B cell (primary cell): ENCODE data around the gene ANGPT4. TPM values are rescaled to one million over a fixed set of nuclear protein-coding genes. Genes with fewer than 3 reads are reported as not detected.

Experiments
- ATAC-seq: fragments of 200-7000 bp; cut with Tn5 transposase; one replicate; pipeline ENCODE4 v1.10.0; 2021; ENCODE audit warnings: low read depth, mild to moderate bottlenecking, moderate number of reproducible peaks, moderate library complexity
- CTCF ChIA-PET: fragments of 350-600 bp; sonication (Branson Sonifier 250); formaldehyde crosslinking; loops from one replicate; lab custom pipeline; 2021; ENCODE audit warnings: antibody characterized with exemption, inconsistent platforms; lab: Charles Lee
- POLR2A ChIA-PET: fragments of 350-600 bp; sonication (Branson Sonifier 250); formaldehyde crosslinking; loops from one replicate; lab custom pipeline; 2021; ENCODE audit warnings: antibody characterized with exemption; lab: Charles Lee
- DNase-seq: peaks from one replicate; pipeline ENCODE4 v3.0.0; 2013
- H2AFZ ChIP-seq: 2 replicates; pipeline ENCODE4 v1.6.1; 2012; ENCODE audit warnings: mild to moderate bottlenecking, low read depth, low read length; ENCODE audit not compliant: insufficient read depth, poor library complexity, severe bottlenecking
- H3K27ac ChIP-seq, 2 donors: 1 replicate in 1 of 2; 2 replicates in 1 of 2; pipeline ENCODE4 v1.5.1; 2012 to 2013; ENCODE audit warnings: low read length in 2 of 2, mild to moderate bottlenecking in 2 of 2, moderate library complexity in 1 of 2
- H3K27me3 ChIP-seq, 4 experiments: fragments of 200-600 bp in 1 of 4; sonication (generic) in 1 of 4; replicated peaks in 1 of 4; 1 replicate in 2 of 4; 2 replicates in 2 of 4; pipeline versions ENCODE4 v1.6.1 to v1.7.0; 2013 to 2016; ENCODE audit warnings: low read length in 3 of 4, mild to moderate bottlenecking in 2 of 4, mixed read lengths in 1 of 4, moderate library complexity in 1 of 4; ENCODE audit not compliant: insufficient read depth in 4 of 4, control insufficient read depth in 3 of 4; ENCODE audit errors: control extremely low read depth in 1 of 4
- H3K36me3 ChIP-seq, 2 experiments: replicated peaks in 1 of 2; 1 replicate in 1 of 2; 2 replicates in 1 of 2; pipeline versions ENCODE4 v1.6.1 to v1.7.1; 2013; ENCODE audit warnings: low read length in 1 of 2; ENCODE audit not compliant: insufficient read depth in 2 of 2, control insufficient read depth in 1 of 2; ENCODE audit errors: control extremely low read depth in 1 of 2, extremely low read depth in 1 of 2
- H3K4me1 ChIP-seq, 2 donors: fragments of 200-600 bp in 1 of 2; sonication (generic) in 1 of 2; 1 replicate in 1 of 2; 2 replicates in 1 of 2; pipeline versions ENCODE4 v1.5.1 to v1.6.1; 2013 to 2017; ENCODE audit warnings: low read length in 2 of 2; ENCODE audit not compliant: control insufficient read depth in 2 of 2, insufficient read depth in 2 of 2
- H3K4me2 ChIP-seq: replicated peaks from 2 replicates; pipeline ENCODE3; 2012; ENCODE audit warnings: mild to moderate bottlenecking, low read depth, low read length; ENCODE audit not compliant: poor library complexity, severe bottlenecking
- H3K4me3 ChIP-seq, 5 experiments: fragments of 200-600 bp in 1 of 5; sonication (generic) in 1 of 5; 1 replicate in 3 of 5; 2 replicates in 2 of 5; pipeline versions ENCODE4 v1.5.1 to v1.7.0; 2011 to 2016; ENCODE audit warnings: low read length in 4 of 5, mild to moderate bottlenecking in 4 of 5, low read depth in 2 of 5, control low read depth in 1 of 5, moderate library complexity in 1 of 5; ENCODE audit not compliant: insufficient read depth in 1 of 5; ENCODE audit errors: control extremely low read depth in 1 of 5, extremely low read depth in 1 of 5
- H3K79me2 ChIP-seq: fragments of 200-600 bp; sonication (generic); one replicate; pipeline ENCODE4 v1.6.0; 2016; ENCODE audit warnings: low read length; ENCODE audit not compliant: control insufficient read depth, insufficient read depth
- H3K9ac ChIP-seq: fragments of 200-600 bp; sonication (generic); 2 replicates; pipeline ENCODE4 v1.6.1; 2017; ENCODE audit warnings: mild to moderate bottlenecking, low read length, moderate library complexity
- H3K9me3 ChIP-seq, 3 donors: one replicate each; pipeline versions ENCODE4 v1.6.1 to v1.7.1; 2013; ENCODE audit warnings: low read length in 2 of 3; ENCODE audit not compliant: control insufficient read depth in 2 of 3, insufficient read depth in 1 of 3; ENCODE audit errors: control extremely low read depth in 1 of 3
- H4K20me1 ChIP-seq: 2 replicates; pipeline ENCODE4 v1.6.0; 2012; ENCODE audit warnings: mild to moderate bottlenecking, low read length; ENCODE audit not compliant: insufficient read depth, control insufficient read depth, poor library complexity, severe bottlenecking
- H3K27ac Mint-ChIP-seq: one replicate; pipeline ENCODE4 v1.8.0; 2021; ENCODE audit warnings: mixed read lengths
- H3K27me3 Mint-ChIP-seq: one replicate; pipeline ENCODE4 v1.8.0; 2021; ENCODE audit warnings: mixed read lengths
- H3K4me1 Mint-ChIP-seq: one replicate; pipeline ENCODE4 v1.8.0; 2021; ENCODE audit warnings: mixed read lengths
- H3K4me3 Mint-ChIP-seq: one replicate; pipeline ENCODE4 v1.8.0; 2021; ENCODE audit warnings: mixed read lengths
- H3K9me3 Mint-ChIP-seq: one replicate; pipeline ENCODE4 v1.8.0; 2022; ENCODE audit warnings: mixed read lengths; ENCODE audit not compliant: insufficient read depth
- EZH2 ChIP-seq: IDR thresholded peaks from 2 replicates; pipeline ENCODE4 v1.6.1; 2012; ENCODE audit warnings: borderline replicate concordance, low read depth, mild to moderate bottlenecking, moderate library complexity, low read length; ENCODE audit not compliant: insufficient read depth, poor library complexity, severe bottlenecking
- WGBS: methylation state at CpG from one replicate; pipeline ENCODE4 v1.1.5; 2013; ENCODE audit warnings: missing lambda C conversion rate; ENCODE audit not compliant: insufficient coverage; 5-methylcytosine and 5-hydroxymethylcytosine counted together
- intact Hi-C: fragments of 100-400 bp; cut with micrococcal nuclease; formaldehyde crosslinking; loops from one replicate; pipeline ENCODE4 v1.10.0; 2022
- polyA plus RNA-seq: library from polyadenylated mRNA; depleted of rRNA; stranded (reverse); fragments of >200 nt; gene quantifications from 2 replicates; pipeline ENCODE4 v1.2.3, GENCODE V29; 2012
- total RNA-seq, 2 donors: library from RNA; stranded (reverse); fragments of 120-200 nt in 1 of 2; gene quantifications; 1 replicate in 1 of 2; 2 replicates in 1 of 2; pipeline versions ENCODE4 v1.2.3 to v1.2.4, GENCODE V29; 2013 to 2022
- TF ChIP-seq, protein P1 (sequence below): fragments of 200-600 bp; IDR thresholded peaks from one replicate; pipeline ENCODE4 v1.8.0; 2022; ENCODE audit warnings: antibody characterized with exemption, mild to moderate bottlenecking

Gene ANGPT4
- total and polyA plus RNA-seq, 2 donors (not counting 1 experiment from before 2014, with no cell fraction given) = not detected

DNA sequence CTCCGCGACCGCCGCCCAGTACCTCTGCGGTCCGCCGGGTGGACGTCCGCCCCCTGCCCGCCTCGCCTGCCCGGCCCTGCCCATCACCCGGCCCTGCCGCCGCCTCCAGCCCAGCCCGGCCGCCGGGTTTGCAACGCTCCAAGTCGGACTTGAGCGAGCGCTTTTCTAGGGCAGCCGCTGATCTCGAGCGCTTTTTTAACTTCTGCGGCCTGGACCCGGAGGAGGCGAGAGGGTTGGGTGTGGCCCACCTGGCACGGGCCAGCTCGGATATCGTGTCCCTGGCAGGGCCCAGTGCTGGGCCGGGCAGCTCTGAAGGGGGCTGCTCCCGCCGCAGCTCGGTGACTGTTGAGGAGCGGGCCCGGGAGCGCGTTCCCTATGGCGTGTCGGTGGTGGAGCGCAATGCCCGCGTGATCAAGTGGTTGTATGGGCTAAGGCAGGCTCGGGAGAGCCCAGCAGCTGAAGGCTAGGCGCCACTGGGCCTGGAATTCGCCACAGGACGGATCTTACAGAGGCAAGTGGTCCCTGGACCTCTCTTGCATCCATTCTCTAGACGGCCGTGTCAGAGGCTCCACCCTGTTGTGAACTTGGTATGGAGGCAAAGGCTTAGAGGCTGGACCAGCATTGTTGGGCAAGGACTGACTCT is 70.8 kb downstream of the ANGPT4 start:
- H3K79me2 ChIP-seq = peaks cover 88% of the 10 kb centered on the region

More for the DNA sequence above, 70.8 kb downstream of the ANGPT4 start:
- Mint-ChIP-seq H3K4me1 (peaks cover 57% of the 10 kb centered on the region), H3K9me3 (no peaks in the 10 kb centered on the region), H3K27ac (peak overlapping the region; percentile 95), H3K27me3 (peaks cover 4% of the 10 kb centered on the region), H3K4me3 (peak overlapping the region; percentile 86)
- Histone ChIP-seq H3K9me3 (peaks cover 0 to 7% (median 0%) of the 10 kb centered on the region in 3 donors), H3K9ac (peak overlapping the region; percentile 79), H3K4me3 (peak overlapping the region in 4 of 5 experiments; percentile 65 to 77 (median 68)), H3K4me1 (peaks cover 64% of the 10 kb centered on the region in 2 donors), H3K36me3 (peaks cover 0 to 1% of the 10 kb centered on the region in 2 experiments), H2AFZ (peak overlapping the region; percentile 83), H3K4me2 (peak overlapping the region; percentile 99), H4K20me1 (peaks cover 55% of the 10 kb centered on the region), H3K27ac (peak overlapping the region in 1 of 2 donors; percentile 80), H3K27me3 (peaks cover 0 to 19% (median 6%) of the 10 kb centered on the region in 4 experiments)
- 19% methylated on average over 50 of the region's 50 CpGs for WGBS
- ATAC-seq = no peak
- DNase-seq = peak; percentile 43
- ChIA-PET POLR2A (interaction anchor here (0.5 kb wide), 1 partner anchor 270 kb away, joined by 4 read pairs; no protein-coding TSS in a partner anchor), CTCF (interaction anchor here (6.7 kb wide), 1 partner anchor 13 kb away, joined by 46 read pairs; the partner anchor contains the start of gene FAM110A)
- no peak for TF ChIP-seq EZH2
- TF ChIP-seq, protein P1, sequence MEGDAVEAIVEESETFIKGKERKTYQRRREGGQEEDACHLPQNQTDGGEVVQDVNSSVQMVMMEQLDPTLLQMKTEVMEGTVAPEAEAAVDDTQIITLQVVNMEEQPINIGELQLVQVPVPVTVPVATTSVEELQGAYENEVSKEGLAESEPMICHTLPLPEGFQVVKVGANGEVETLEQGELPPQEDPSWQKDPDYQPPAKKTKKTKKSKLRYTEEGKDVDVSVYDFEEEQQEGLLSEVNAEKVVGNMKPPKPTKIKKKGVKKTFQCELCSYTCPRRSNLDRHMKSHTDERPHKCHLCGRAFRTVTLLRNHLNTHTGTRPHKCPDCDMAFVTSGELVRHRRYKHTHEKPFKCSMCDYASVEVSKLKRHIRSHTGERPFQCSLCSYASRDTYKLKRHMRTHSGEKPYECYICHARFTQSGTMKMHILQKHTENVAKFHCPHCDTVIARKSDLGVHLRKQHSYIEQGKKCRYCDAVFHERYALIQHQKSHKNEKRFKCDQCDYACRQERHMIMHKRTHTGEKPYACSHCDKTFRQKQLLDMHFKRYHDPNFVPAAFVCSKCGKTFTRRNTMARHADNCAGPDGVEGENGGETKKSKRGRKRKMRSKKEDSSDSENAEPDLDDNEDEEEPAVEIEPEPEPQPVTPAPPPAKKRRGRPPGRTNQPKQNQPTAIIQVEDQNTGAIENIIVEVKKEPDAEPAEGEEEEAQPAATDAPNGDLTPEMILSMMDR = no peak
- intact Hi-C loops = no loop called here
